RWPE1 (cell line): Measurements from ENCODE around the gene BTRC.

Experiments used
- CTCF ChIA-PET: fragments of 350-600 bp; sonication (Branson Sonifier 250); formaldehyde crosslinking; extraction: SDS; loops from one replicate; lab custom pipeline; 2021; lab: Yijun Ruan, JAX
- POLR2A ChIA-PET: fragments of 400-600 bp; formaldehyde crosslinking; extraction: SDS; loops from one replicate; lab custom pipeline; 2020; ENCODE audit warnings: antibody characterized with exemption; ENCODE audit not compliant: low non-redundant PET; lab: Yijun Ruan, JAX
- DNase-seq: peaks from one replicate; pipeline ENCODE4 v3.0.0; 2012; ENCODE audit warnings: low spot score
- H3K27ac ChIP-seq: fragments of 450-650 bp; 2 replicates; pipeline ENCODE4 v1.5.1; 2017
- TF ChIP-seq, protein P1 (sequence below): fragments of 450-650 bp; conservative IDR thresholded peaks from 2 replicates; pipeline ENCODE4 v1.5.1; 2017; ENCODE audit warnings: low read depth, mild to moderate bottlenecking

The BTRC gene

DNA sequence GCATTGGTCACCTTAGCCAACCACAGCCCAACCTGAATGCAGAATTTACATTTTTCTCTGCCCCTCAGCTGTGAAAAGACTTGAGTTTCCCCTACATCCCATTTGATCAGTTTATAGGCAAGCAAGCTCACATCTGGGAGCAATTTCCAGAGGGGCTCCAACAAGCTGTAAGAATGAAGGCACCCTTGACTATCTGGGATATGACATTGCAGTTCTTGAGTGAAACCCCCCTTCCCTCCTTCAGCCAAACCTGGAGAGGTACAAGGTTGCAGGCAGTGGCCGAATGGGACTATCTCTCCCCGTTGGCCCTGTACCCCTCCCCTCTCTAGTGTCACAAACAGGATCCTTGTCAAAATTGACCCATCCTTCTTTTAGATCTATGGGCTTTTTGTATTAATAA lies 203.6 kb downstream of the BTRC start:
- CTCF ChIA-PET, result interaction anchor here (1.5 kb wide), 1 partner anchor 343 kb away, joined by 5 read pairs; no protein-coding TSS in a partner anchor
- POLR2A ChIA-PET, result no interaction called here
- TF ChIP-seq, protein P1, sequence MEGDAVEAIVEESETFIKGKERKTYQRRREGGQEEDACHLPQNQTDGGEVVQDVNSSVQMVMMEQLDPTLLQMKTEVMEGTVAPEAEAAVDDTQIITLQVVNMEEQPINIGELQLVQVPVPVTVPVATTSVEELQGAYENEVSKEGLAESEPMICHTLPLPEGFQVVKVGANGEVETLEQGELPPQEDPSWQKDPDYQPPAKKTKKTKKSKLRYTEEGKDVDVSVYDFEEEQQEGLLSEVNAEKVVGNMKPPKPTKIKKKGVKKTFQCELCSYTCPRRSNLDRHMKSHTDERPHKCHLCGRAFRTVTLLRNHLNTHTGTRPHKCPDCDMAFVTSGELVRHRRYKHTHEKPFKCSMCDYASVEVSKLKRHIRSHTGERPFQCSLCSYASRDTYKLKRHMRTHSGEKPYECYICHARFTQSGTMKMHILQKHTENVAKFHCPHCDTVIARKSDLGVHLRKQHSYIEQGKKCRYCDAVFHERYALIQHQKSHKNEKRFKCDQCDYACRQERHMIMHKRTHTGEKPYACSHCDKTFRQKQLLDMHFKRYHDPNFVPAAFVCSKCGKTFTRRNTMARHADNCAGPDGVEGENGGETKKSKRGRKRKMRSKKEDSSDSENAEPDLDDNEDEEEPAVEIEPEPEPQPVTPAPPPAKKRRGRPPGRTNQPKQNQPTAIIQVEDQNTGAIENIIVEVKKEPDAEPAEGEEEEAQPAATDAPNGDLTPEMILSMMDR, result no peak

GRCh38 chr10:101558204-101558603 lies 204.2 kb downstream of the BTRC start:
- ChIA-PET POLR2A (no interaction called here), CTCF (interaction anchor here (0.6 to 1.6 kb wide), 6 partner anchors 8 to 344 kb away, joined by 3 to 7 read pairs (median 4); no protein-coding TSS in a partner anchor)
- peak; percentile 96 for DNase-seq
- TF ChIP-seq, protein P1, result no peak
- peak overlapping the region; percentile 78 for H3K27ac ChIP-seq

More for the DNA sequence above, 203.6 kb downstream of the BTRC start:
- DNase-seq, result no peak
- peak overlapping the region; percentile 78 for H3K27ac ChIP-seq

GRCh38 chr10:101558671-101559595 lies 205.0 kb downstream of the BTRC start:
- TF ChIP-seq, protein P1, result no peak
- POLR2A ChIA-PET, result no interaction called here
- DNase-seq, result no peak
- peak overlapping the region; percentile 78 for H3K27ac ChIP-seq
- CTCF ChIA-PET, result interaction anchor here (0.6 to 1.6 kb wide), 7 partner anchors 8 to 345 kb away, joined by 3 to 7 read pairs (median 3); no protein-coding TSS in a partner anchor

- TF ChIP-seq, protein P1, result no peak
- peak overlapping the region; percentile 78 for H3K27ac ChIP-seq
- ChIA-PET CTCF (interaction anchor here (0.8 to 1.8 kb wide), 4 partner anchors 10 to 346 kb away, joined by 3 to 9 read pairs (median 5); no protein-coding TSS in a partner anchor), POLR2A (no interaction called here)
- DNase-seq, result no peak
Measured at GRCh38 chr10:101559596-101560297, 205.8 kb downstream of the BTRC start.

GRCh38 chr10:101560298-101561067 lies 206.5 kb downstream of the BTRC start:
- TF ChIP-seq, protein P1, result no peak
- ChIA-PET POLR2A (no interaction called here), CTCF (interaction anchor here (0.8 to 1.8 kb wide), 3 partner anchors 9 to 346 kb away, joined by 3 to 9 read pairs (median 4); no protein-coding TSS in a partner anchor)
- no peak for DNase-seq
- no peak overlapping the region for H3K27ac ChIP-seq
